Measurements from ENCODE around the gene HBP1.

Gene HBP1

DNA sequence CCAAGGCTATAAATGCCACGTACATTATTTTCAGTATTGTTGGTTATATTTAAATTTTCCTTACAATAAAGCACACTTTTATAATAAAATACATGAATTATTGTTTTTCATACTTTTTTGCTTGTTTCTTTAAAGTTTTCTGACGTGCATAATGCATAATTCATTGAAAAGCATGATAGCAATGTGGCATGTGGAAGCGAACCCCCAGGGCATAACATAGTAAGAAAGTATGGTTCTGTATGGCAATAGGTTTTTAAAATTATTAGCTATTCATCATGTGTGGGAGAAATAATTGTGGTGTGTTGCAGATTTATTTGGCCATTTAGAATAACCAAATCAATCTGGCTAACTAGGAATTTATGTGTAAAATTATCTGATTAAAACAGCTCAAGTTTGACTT is 7.4 kb upstream of the HBP1 start:
- Mint-ChIP-seq H3K4me1 (peaks cover 5% of the 10 kb centered on the region), H3K9me3 (no peaks in the 10 kb centered on the region), H3K27me3 (ENCODE audit: low read depth) (no peaks in the 10 kb centered on the region), H3K27ac (peak overlapping the region in 1 of 3 experiments; percentile 34), H3K4me3 (no peak overlapping the region), H3K36me3 (ENCODE audit: low read depth) (no peaks in the 10 kb centered on the region)
- TF ChIP-seq CTCF (IDR thresholded peaks at IDR 0.05; ENCODE audit: unreplicated experiment in 3 of 3), result no peak

DNA sequence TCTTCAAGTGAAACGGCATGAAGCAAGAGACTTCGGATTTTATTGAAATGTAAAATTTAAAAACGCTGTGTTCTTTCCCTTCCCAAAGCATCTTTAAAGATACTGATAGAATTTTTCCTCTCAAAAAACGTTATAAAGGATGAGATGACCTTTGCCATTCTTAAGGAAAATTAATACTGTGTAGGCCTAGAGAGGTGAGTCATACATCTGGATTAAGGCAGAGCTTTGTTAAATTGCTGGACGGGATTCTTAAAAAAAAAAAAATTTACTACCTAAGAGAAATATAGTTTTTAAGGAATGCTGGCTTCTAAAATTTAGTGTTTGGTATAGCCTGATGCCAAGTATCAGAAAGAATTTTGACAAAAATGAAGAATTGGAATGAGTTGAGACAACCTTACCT is 6.3 kb upstream of the HBP1 start:
- Mint-ChIP-seq H3K27ac (no peak overlapping the region), H3K36me3 (ENCODE audit: low read depth) (no peaks in the 10 kb centered on the region), H3K4me3 (no peak overlapping the region), H3K27me3 (ENCODE audit: low read depth) (no peaks in the 10 kb centered on the region), H3K9me3 (no peaks in the 10 kb centered on the region), H3K4me1 (peaks cover 6% of the 10 kb centered on the region)
- TF ChIP-seq CTCF (IDR thresholded peaks at IDR 0.05; ENCODE audit: unreplicated experiment in 3 of 3), result no peak

DNA sequence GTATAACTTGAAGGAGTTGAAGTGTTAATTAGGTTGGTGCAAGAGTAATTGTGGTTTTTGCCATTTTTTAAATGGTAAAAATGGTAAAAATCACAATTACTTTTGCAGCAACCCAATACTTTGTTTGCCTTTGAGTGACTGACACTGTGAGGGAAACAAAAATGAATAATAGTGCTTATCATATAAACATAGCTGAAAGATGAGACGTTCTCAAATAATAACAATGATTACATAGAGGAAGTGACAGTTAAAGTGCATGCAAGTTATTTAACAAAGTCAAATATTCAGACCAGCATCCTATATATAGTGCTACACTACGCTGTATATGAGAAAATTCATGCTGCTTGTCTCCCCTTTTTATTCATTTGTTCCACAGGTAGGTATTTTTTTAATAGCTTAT is 4.7 kb upstream of the HBP1 start:
- Mint-ChIP-seq H3K27ac (peak overlapping the region in 1 of 3 experiments; percentile 62), H3K36me3 (ENCODE audit: low read depth) (no peaks in the 10 kb centered on the region), H3K4me3 (no peak overlapping the region), H3K4me1 (peaks cover 6% of the 10 kb centered on the region), H3K9me3 (no peaks in the 10 kb centered on the region), H3K27me3 (ENCODE audit: low read depth) (no peaks in the 10 kb centered on the region)
- TF ChIP-seq CTCF (IDR thresholded peaks at IDR 0.05; ENCODE audit: unreplicated experiment in 3 of 3), result no peak

- Mint-ChIP-seq H3K27ac (peak overlapping the region in 2 of 3 experiments; percentile 6 to 100), H3K36me3 (ENCODE audit: low read depth) (no peaks in the 10 kb centered on the region), H3K9me3 (no peaks in the 10 kb centered on the region), H3K27me3 (ENCODE audit: low read depth) (no peaks in the 10 kb centered on the region), H3K4me3 (no peak overlapping the region), H3K4me1 (peaks cover 12% of the 10 kb centered on the region)
- TF ChIP-seq CTCF (IDR thresholded peaks at IDR 0.05; ENCODE audit: unreplicated experiment in 3 of 3), result no peak
These were observed 3.5 kb upstream of the HBP1 start for GRCh38 chr7:107165341-107165740.

DNA sequence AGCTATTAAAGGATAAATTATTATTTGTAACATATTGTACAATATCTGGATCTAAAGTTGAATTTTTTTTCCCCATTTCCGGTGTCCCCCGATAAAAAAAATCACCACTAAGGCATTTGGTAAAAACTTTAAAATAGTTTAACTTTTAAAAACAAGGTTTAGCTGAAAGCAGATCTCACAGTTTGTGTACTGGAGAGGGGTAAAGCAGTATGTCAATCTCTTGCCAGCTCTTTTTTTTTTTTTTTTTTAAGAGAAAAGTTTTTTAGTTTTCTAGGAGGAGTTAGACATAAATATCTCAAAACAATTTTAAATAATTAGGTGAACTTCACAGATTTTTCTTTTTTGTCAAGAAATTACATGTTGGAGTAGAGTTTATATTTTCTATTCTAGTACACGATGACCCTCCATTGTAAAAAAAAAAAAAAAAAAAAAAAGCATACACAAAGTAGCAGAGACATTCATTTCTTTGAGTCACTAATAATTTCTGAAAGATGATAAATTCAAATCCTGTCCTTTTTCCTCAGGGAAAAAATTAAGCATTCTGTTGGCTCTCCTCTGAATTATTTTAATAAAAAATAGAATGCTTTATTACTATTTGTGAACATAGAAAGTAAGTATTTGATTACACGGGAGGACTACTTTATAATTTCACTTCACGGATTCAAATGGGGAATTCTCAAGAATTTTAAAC is 1.9 kb upstream of the HBP1 start:
- Mint-ChIP-seq H3K36me3 (ENCODE audit: low read depth) (no peaks in the 10 kb centered on the region), H3K27ac (peak overlapping the region; percentile 100), H3K4me3 (peak overlapping the region; percentile 89 to 95 (median 94)), H3K27me3 (ENCODE audit: low read depth) (no peaks in the 10 kb centered on the region), H3K9me3 (no peaks in the 10 kb centered on the region), H3K4me1 (peaks cover 17% of the 10 kb centered on the region)
- TF ChIP-seq CTCF (IDR thresholded peaks at IDR 0.05; ENCODE audit: unreplicated experiment in 3 of 3), result no peak
